GM21447 (cell line): ENCODE data around the gene TLE4.
"Not testable (repeated sequence)": the region's sequence is repeated elsewhere in the genome, so short reads cannot be mapped to it uniquely, and the experiment has no call there.

Source experiments
- ATAC-seq: cut with Tn5 transposase; IDR thresholded peaks from one replicate; pipeline ENCODE4 v1.9.1; 2021; ENCODE audit not compliant: unreplicated experiment

TLE4 gene

GRCh38 chr9:79598562-79599345 is 27.0 kb downstream of the TLE4 start:
- ATAC-seq = no peak

- ATAC-seq = no peak
Observed at GRCh38 chr9:79600466-79600865, 28.7 kb downstream of the TLE4 start.

- no peak for ATAC-seq
Observed at GRCh38 chr9:79603222-79603920, 31.6 kb downstream of the TLE4 start.

GRCh38 chr9:79604149-79604548 is 32.4 kb downstream of the TLE4 start:
- ATAC-seq = no peak

DNA sequence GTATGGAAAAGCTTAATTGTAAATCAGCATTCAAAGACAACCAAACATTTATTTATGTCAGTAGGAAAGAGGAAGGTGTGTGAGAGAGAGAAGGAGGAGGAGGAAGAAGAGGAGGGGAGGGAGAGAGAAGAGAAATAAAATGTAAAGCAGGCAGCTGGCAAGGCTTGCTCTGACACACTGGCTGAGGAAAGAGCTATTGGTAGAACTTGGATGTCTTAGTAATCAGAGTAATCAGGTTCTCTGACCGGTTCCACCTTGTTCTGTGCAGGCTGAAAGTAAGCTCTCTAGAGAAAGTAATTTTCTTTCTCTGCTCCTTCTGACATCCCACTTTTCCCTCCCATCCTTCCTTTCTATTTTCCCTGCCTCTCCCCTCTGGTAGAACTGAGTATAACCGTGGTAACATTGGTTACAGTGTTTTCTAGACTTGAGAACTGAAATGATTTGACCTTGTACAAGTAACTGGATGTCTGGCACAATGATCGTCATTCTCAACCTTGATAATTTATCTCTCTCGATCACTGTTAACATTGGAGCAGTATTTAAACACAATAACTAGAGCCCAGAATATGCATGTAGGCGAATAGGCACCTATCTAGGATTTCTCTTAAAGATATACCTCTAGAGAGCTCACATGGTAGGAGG is 33.3 kb downstream of the TLE4 start:
- ATAC-seq = no peak

DNA sequence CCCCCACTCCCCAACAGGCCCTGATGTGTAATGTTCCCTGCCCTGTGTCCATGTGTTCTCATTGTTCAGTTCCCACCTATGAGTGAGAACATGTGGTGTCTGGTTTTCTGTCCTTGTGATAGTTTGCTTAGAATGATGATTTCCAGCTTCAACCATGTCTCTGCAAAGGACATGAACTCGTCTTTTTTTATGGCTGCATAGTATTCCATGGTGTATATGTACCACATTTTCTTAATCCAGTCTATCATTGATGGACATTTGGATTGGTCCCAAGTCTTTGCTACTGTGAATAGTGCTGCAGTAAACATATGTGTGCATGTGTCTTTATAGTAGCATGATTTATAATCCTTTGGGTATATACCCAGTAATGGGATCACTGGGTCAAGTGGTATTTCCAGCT is 34.8 kb downstream of the TLE4 start:
- ATAC-seq = not testable (repeated sequence)

DNA sequence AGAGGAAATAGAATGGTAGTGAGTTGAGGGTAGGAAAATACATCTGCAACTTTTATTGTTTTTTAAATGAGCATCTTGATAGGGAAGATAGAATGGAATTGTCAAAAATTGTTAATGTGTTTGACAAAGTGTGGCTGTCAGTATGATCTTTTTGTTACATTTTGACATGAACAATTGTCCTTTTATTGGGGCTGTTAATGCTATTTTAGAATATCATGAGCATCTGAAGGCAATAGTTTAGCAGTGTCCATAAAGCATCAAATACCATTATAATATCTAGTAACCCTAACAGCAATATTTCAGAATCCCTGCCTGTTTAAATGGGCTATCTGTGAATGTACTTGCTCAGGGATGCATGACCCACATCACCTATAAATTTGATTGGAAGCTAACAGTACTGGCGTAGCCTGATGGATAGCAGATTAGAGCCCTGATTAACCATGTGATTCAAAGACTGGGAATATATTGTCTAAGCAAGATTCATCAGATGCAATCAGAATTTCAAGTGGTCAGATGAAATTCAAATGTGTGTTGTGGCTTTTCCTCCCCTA is 37.8 kb downstream of the TLE4 start:
- no peak for ATAC-seq

GRCh38 chr9:79610019-79610631 is 38.4 kb downstream of the TLE4 start:
- no peak for ATAC-seq

DNA sequence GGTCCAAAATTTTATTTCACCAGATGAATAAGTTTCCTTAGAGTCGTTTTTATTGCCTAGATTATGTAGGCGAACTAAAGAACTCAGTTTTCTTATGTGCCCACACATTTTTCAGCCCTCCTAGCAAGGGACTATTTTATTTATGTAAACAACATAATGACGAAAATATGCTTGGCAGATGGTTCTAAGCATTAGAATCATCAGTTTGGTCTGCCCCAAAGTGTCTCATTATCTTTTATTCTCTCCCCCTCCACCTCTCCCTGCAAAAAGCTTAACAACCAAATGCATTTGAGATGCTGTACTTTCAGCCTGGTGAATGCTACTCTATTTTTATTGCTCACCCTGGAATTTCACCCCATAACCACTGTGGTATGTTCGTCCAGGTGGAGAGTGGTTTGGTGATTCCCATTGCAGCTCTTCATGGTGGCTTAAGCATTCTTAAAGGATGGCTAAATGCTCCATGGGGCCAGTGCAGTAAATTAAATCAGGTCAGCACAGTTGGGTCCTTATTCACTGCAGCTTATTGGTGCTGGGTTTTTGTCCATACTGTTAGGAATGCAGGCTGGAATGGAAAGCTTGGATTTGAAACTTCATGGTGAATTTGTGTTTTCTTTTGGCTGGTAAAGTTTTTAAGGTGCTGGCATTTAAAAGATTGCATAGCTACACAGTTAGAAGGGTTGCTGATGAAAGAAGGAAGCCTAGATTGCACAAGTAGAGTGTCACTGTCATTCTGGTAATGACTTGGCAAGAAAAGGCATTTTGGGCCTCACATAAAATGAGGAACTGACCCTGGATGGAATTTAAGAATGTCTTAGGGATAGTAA is 39.2 kb downstream of the TLE4 start:
- ATAC-seq = peak; percentile 93

DNA sequence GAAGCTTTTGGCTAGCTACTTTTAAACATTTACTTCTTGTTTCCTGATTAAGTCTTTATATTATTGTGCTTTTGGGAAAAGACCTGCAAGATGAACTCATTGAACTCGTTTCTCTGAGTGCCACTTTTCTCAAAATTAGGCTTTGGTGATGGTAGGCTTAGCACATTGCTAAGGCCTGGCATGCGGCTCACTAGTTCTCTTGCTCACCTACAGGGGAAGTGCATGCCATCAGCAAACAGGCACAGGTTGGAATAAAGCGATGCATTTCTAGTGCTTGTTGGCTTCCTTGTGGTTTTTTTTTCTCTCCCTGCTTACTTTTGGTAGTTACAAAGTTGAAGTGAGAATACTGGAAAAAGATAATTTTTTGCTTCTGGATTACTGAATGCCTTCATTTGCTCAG is 41.4 kb downstream of the TLE4 start:
- ATAC-seq = no peak

- ATAC-seq = no peak
Observed at GRCh38 chr9:79615038-79615437, 43.3 kb downstream of the TLE4 start.

DNA sequence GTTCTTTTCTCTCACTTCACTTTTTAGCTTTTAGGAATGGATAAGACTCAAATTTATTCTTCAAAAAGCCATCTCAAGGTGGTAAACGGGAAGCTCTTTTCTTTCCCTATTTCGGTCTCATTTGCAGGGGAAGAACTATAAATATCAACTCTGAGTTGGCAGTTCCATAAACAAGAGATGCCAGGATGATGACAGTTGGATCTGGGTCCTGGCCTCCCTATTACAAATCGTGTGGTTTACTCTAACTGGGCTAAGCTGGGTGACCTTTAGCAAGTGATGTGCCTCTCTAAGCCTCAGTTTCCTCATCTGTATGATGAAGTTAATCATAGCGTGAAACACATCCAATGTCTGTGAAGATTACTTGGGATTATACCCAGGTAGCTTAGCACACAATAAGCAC is 44.2 kb downstream of the TLE4 start:
- no peak for ATAC-seq

DNA sequence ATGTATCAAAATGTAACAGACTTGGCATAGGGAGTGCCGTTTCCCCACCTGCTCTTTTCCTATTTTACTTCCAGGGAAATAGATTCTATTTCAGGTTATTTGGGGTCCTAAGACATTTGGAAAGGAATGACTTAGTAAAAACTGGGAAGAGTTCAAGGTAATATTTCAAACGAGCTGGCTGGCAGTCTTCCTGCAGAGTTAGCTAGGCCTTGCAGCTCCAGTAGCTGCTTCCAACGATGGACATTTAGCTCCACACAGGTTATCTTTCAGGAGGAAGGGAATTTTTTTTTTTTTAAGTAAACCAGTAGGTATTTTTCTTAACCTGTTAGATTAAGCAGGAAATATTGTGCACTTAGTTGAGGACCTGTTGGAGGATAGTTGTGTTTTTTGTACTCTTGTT is 45.2 kb downstream of the TLE4 start:
- no peak for ATAC-seq

- no peak for ATAC-seq
Observed at GRCh38 chr9:79617395-79617794, 45.6 kb downstream of the TLE4 start.

DNA sequence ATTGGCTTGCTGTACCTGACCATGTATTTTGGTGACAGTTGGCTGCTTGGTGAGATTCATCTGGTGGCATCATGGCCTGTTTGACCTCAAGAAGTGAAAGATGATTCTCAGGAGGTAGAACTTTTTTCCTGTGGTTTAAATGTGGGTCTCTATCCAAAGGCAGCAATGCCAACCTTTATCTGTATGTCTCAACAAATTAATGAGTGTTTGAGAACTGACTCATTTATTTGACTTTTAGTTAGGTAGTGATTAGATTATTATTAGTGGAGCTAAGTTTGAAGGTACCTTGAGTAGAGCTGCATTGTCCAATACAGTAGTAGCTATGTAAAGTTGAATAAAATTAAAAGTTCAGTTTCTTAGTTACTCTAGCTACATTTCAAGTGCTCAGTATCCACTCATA is 48.2 kb downstream of the TLE4 start:
- no peak for ATAC-seq

GRCh38 chr9:79621916-79622575 is 50.3 kb downstream of the TLE4 start:
- ATAC-seq = no peak

- ATAC-seq = peak; percentile 95
Observed at GRCh38 chr9:79623799-79624721, 52.3 kb downstream of the TLE4 start.

GRCh38 chr9:79629721-79630120 is 58.0 kb downstream of the TLE4 start:
- ATAC-seq = no peak
